Measurements from ENCODE around the gene TRAPPC13. TPM values are rescaled to one million over a fixed set of nuclear protein-coding genes. Genes with fewer than 3 reads are reported as not detected.
A peak's percentile ranks its signal among the peaks of the same experiment; 100 is the strongest.

TRAPPC13 gene
- total RNA-seq (2016; rRNA removed; fragmentation: Illumina TruSeq; extraction: Trizol) = 19.6 and 24.3 TPM in 2 replicates
- total RNA-seq (2016; cell fraction: cytosol; rRNA removed; fragmentation: Illumina TruSeq; extraction: Trizol; ENCODE audit: low read depth) = 4.7 and 6.5 TPM in 2 replicates
- total RNA-seq (2016; cell fraction: insoluble cytoplasmic fraction; rRNA removed; fragmentation: Illumina TruSeq; extraction: Trizol) = 18.0 and 26.3 TPM in 2 replicates
- total RNA-seq (2016; cell fraction: membrane; rRNA removed; fragmentation: Illumina TruSeq; extraction: Trizol) = 8.1 and 9.4 TPM in 2 replicates
- total RNA-seq (2016; cell fraction: nucleus; rRNA removed; fragmentation: Illumina TruSeq; extraction: Trizol) = 13.4 and 16.0 TPM in 2 replicates
- polyA plus RNA-seq (2011; rRNA removed) = 8.4 and 10.1 TPM in 2 replicates
- 2.6 and 4.1 TPM in 2 replicates for polyA plus RNA-seq (2011; cell fraction: cytosol; rRNA removed)
- polyA plus RNA-seq (2011; cell fraction: nucleus; rRNA removed) = 5.9 and 6.3 TPM in 2 replicates
- polyA plus RNA-seq (2012) = 8.4 and 9.2 TPM in 2 replicates
- polyA plus RNA-seq (2016; cell fraction: cytosol; fragmentation: Illumina TruSeq; extraction: Trizol; ENCODE audit: low read depth) = 1.9 and 2.2 TPM in 2 replicates
- 16.0 and 17.7 TPM in 2 replicates for polyA plus RNA-seq (2016; cell fraction: insoluble cytoplasmic fraction; fragmentation: Illumina TruSeq; extraction: Trizol; ENCODE audit: low read depth)
- 3.1 and 3.7 TPM in 2 replicates for polyA plus RNA-seq (2016; cell fraction: membrane; fragmentation: Illumina TruSeq; extraction: Trizol; ENCODE audit: low read depth)
- 21.0 and 23.4 TPM in 2 replicates for polyA plus RNA-seq (2016; cell fraction: nucleus; fragmentation: Illumina TruSeq; extraction: Trizol; ENCODE audit: insufficient read depth, low read depth)
- polyA minus RNA-seq (2011; rRNA and poly(A)+ RNA removed; ENCODE audit: low replicate concordance) = 4.4 and 4.9 TPM in 2 replicates
- polyA minus RNA-seq (2011; cell fraction: cytosol; rRNA and poly(A)+ RNA removed) = 2.7 and 3.3 TPM in 2 replicates
- 10.9 and 11.6 TPM in 2 replicates for polyA minus RNA-seq (2011; cell fraction: nucleus; rRNA and poly(A)+ RNA removed)
- Bru-seq, nascent RNA = percentile 59 among the genes with signal in this experiment
- BruChase-seq, experiment 1, labeled RNA remaining after a 6-hour chase = percentile 60 among the genes with signal in this experiment
- BruChase-seq, experiment 2, labeled RNA remaining after a 2-hour chase = percentile 63 among the genes with signal in this experiment
- long read RNA-seq, experiment 1, transcript TRAPPC13-208 (12 exons, 1,410 nt) = major isoform, 6 of 10 reads
- long read RNA-seq, experiment 1, partial matches to known transcripts = 0 of 10 reads
- long read RNA-seq, experiment 1, other reads (novel, unspliced or antisense) = 2 of 10 reads
- long read RNA-seq, experiment 2, partial matches to known transcripts = 3 of 11 reads
- long read RNA-seq, experiment 2, other reads (novel, unspliced or antisense) = 4 of 11 reads

- ATAC-seq = peak; percentile 84
- TF ChIP-seq ZNF354B (CRISPR knock-in tag; IDR thresholded peaks at IDR 0.05) = no peak
- TF ChIP-seq TRIM24 (CRISPR knock-in tag; IDR thresholded peaks at IDR 0.05) = no peak
- no peak for TF ChIP-seq ZNF296 (CRISPR knock-in tag; conservative IDR thresholded peaks at IDR 0.05)
- peak; percentile 67; the same call in 1 of the 2 replicates for TF ChIP-seq HCFC1 (IDR thresholded peaks at IDR 0.05; ENCODE audit: low read depth, low read length)
- TF ChIP-seq POLR2A (IDR thresholded peaks at IDR 0.05; ENCODE audit: insufficient read depth in 1 of 2, low read depth in 2 of 2, low read length in 2 of 2) = peak; percentile 43 to 55
- peak; percentile 89 for TF ChIP-seq CREM (IDR thresholded peaks at IDR 0.05)
- TF ChIP-seq CREM (CRISPR knock-in tag; IDR thresholded peaks at IDR 0.05) = no peak
- TF ChIP-seq NFATC3 (CRISPR knock-in tag; IDR thresholded peaks at IDR 0.05) = no peak
- 0 out of 2 replicates have a peak, but pooled peaks have one; percentile 32 for TF ChIP-seq TARDBP (CRISPR knock-in tag; IDR thresholded peaks at IDR 0.05)
- TF ChIP-seq KAT8 (CRISPR knock-in tag; IDR thresholded peaks at IDR 0.05) = peak; percentile 92
- no peak for TF ChIP-seq PHF5A (CRISPR knock-in tag; IDR thresholded peaks at IDR 0.05; ENCODE audit: low read depth, unreplicated experiment)
- TF ChIP-seq KDM5B (CRISPR knock-in tag; IDR thresholded peaks at IDR 0.05; ENCODE audit: borderline replicate concordance) = 0 out of 2 replicates have a peak, but pooled peaks have one; percentile 6
- TF ChIP-seq TFDP2 (CRISPR knock-in tag; IDR thresholded peaks at IDR 0.05) = no peak
- TF ChIP-seq SIN3B (IDR thresholded peaks at IDR 0.05; ENCODE audit: low read length) = peak; percentile 84
- TF ChIP-seq ZNF224 (CRISPR knock-in tag; IDR thresholded peaks at IDR 0.05) = 0 out of 2 replicates have a peak, but pooled peaks have one; percentile 32
- peak; percentile 99 for TF ChIP-seq NR2C2 (CRISPR knock-in tag; IDR thresholded peaks at IDR 0.05; ENCODE audit: borderline replicate concordance)
These were observed at the start of gene TRAPPC13, which contains the start of gene SHLD3 for GRCh38 chr5:65624571-65625555. TSS of gene TRAPPC13 (plus strand) at chr5:65625027. CDS start at chr5:65625061, 34 bp downstream. TSS of gene SHLD3 (plus strand) at chr5:65625027. CDS start at chr5:65629588, 4,561 bp downstream.

More at GRCh38 chr5:65624571-65625555, at the start of gene TRAPPC13, which contains the start of gene SHLD3:
- peak within 1 kb of the TSS; percentile 93 for H3K9ac ChIP-seq (ENCODE audit: insufficient read depth, low read depth, low read length)
- WGBS (ENCODE audit: low lambda C conversion rate) = under 1% methylated on average over 36 of the region's 36 CpGs
- BruUV-seq (replicated peaks) = TSS peak; percentile 81
- ChIA-PET POLR2A (interaction anchor here (1.3 to 1.8 kb wide), 3 partner anchors 35 to 62 kb away, joined by 3 to 11 read pairs (median 5); partner anchors contain the start of genes CENPK and PPWD1), CTCF (ENCODE audit: low intra/inter-chr PET ratio, low total read pairs) (no interaction called here)
- peaks cover 51% of the 10 kb centered on the region for H3K79me2 ChIP-seq (ENCODE audit: insufficient read depth, low read length)
- intact Hi-C loops (cut with micrococcal nuclease; ENCODE audit: unreplicated experiment) (loop anchor here (5.0 to 10.0 kb wide), 2 partner anchors 63 to 300 kb away; partner anchors contain the start of genes CENPK, ERBIN and PPWD1), in situ Hi-C loops (cut with HindIII; ENCODE audit: extremely low pct_ligation_motif_present, low pct_unique_long_range_greater_than_20kb) (no loop called here)
- peaks cover 2 to 8% of the 10 kb centered on the region in 2 experiments; a peak in 3 of 5 replicates for H3K36me3 ChIP-seq (replicated peaks in 1 of 2; ENCODE audit: control insufficient read depth in 1 of 2, insufficient read depth in 2 of 2, low read length in 2 of 2)
- FAIRE-seq = peak; percentile 50
- peak; percentile 88 for DNase-seq (ENCODE audit: low spot score)
- H3K4me1 ChIP-seq (ENCODE audit: insufficient read depth, low read length) = peaks cover 28% of the 10 kb centered on the region
- H4K20me1 ChIP-seq (ENCODE audit: insufficient read depth, low read length) = no peaks in the 10 kb centered on the region
- peak within 1 kb of the TSS; percentile 95 for H2AFZ ChIP-seq (ENCODE audit: low read length)
- no peaks in the 10 kb centered on the region for H3K9me3 ChIP-seq (ENCODE audit: low read length)
- peak within 1 kb of the TSS; percentile 90 to 98 (median 95) for H3K4me3 ChIP-seq (replicated peaks in 1 of 3; ENCODE audit: insufficient read depth in 1 of 3, low read depth in 2 of 3, low read length in 3 of 3)
- H3K4me2 ChIP-seq (ENCODE audit: low read depth, low read length) = peak within 1 kb of the TSS; percentile 83
- peak within 1 kb of the TSS; percentile 95 for H3K27ac ChIP-seq (ENCODE audit: extremely low read length, insufficient read depth, low read length)
- H3K27me3 ChIP-seq (ENCODE audit: control insufficient read depth in 1 of 2, insufficient read depth in 2 of 2, low read length in 2 of 2) = peaks cover 0 to 4% of the 10 kb centered on the region in 2 experiments; a peak in 2 of 5 replicates
